ENCODE measurements around the gene FANCD2.
"Not testable (repeated sequence)": the region's sequence is repeated elsewhere in the genome, so short reads cannot be mapped to it uniquely, and the experiment has no call there.

The FANCD2 gene

GRCh38 chr3:10025205-10026083, 793 bp upstream of the FANCD2 start:
- Histone ChIP-seq H3K9me2 (replicated peaks; ENCODE audit: low read depth, low read length) (no peaks in the 10 kb centered on the region), H3F3A (ENCODE audit: low read depth) (no peaks in the 10 kb centered on the region), H4K20me1 (ENCODE audit: insufficient read depth, low read length, poor library complexity, severe bottlenecking) (peaks cover 4% of the 10 kb centered on the region), H3K4me3 (ENCODE audit: low read length, poor library complexity, severe bottlenecking) (peak overlapping the region; percentile 94), H3K4me2 (ENCODE audit: low read depth, low read length, poor library complexity, severe bottlenecking) (peak overlapping the region; percentile 93), H3K27me3 (ENCODE audit: insufficient read depth, low read length, poor library complexity, severe bottlenecking) (no peaks in the 10 kb centered on the region), H2AFZ (ENCODE audit: low read length) (peak overlapping the region; percentile 94), H3K9me3 (ENCODE audit: insufficient read depth, low read depth, low read length) (no peaks in the 10 kb centered on the region), H3K9ac (ENCODE audit: low read depth, low read length, poor library complexity, severe bottlenecking) (peak overlapping the region; percentile 83), H3K4me1 (ENCODE audit: insufficient read depth, low read length, poor library complexity, severe bottlenecking) (peaks cover 22% of the 10 kb centered on the region), H3K36me3 (ENCODE audit: insufficient read depth, low read length) (no peaks in the 10 kb centered on the region), H3K79me2 (ENCODE audit: insufficient read depth, low read length) (peaks cover 61% of the 10 kb centered on the region)
- TF ChIP-seq CTCF (conservative IDR thresholded peaks at IDR 0.05; ENCODE audit: low read length) (no peak), EZH2phosphoT487 (IDR thresholded peaks at IDR 0.05; ENCODE audit: borderline replicate concordance) (no peak)

- TF ChIP-seq CTCF (conservative IDR thresholded peaks at IDR 0.05; ENCODE audit: low read length): no peak
- TF ChIP-seq EZH2phosphoT487 (IDR thresholded peaks at IDR 0.05; ENCODE audit: borderline replicate concordance): no peak
- Histone ChIP-seq H3K9me2 (replicated peaks; ENCODE audit: low read depth, low read length) (no peaks in the 10 kb centered on the region), H3K4me3 (ENCODE audit: low read length, poor library complexity, severe bottlenecking) (no peak overlapping the region), H4K20me1 (ENCODE audit: insufficient read depth, low read length, poor library complexity, severe bottlenecking) (no peaks in the 10 kb centered on the region), H3K9me3 (ENCODE audit: insufficient read depth, low read depth, low read length) (no peaks in the 10 kb centered on the region), H3K4me2 (ENCODE audit: low read depth, low read length, poor library complexity, severe bottlenecking) (no peak overlapping the region), H3K4me1 (ENCODE audit: insufficient read depth, low read length, poor library complexity, severe bottlenecking) (no peaks in the 10 kb centered on the region), H3F3A (ENCODE audit: low read depth) (no peaks in the 10 kb centered on the region), H2AFZ (ENCODE audit: low read length) (no peak overlapping the region), H3K79me2 (ENCODE audit: insufficient read depth, low read length) (no peaks in the 10 kb centered on the region), H3K36me3 (ENCODE audit: insufficient read depth, low read length) (peaks cover 68% of the 10 kb centered on the region; the same call in 1 of the 2 replicates), H3K27me3 (ENCODE audit: insufficient read depth, low read length, poor library complexity, severe bottlenecking) (no peaks in the 10 kb centered on the region), H3K9ac (ENCODE audit: low read depth, low read length, poor library complexity, severe bottlenecking) (no peak overlapping the region)
Observed at GRCh38 chr3:10041034-10041433, 14.8 kb downstream of the FANCD2 start.

- Histone ChIP-seq H3K36me3 (ENCODE audit: insufficient read depth, low read length) (peaks cover 29% of the 10 kb centered on the region; the same call in 1 of the 2 replicates), H3K27me3 (ENCODE audit: insufficient read depth, low read length, poor library complexity, severe bottlenecking) (no peaks in the 10 kb centered on the region), H4K20me1 (ENCODE audit: insufficient read depth, low read length, poor library complexity, severe bottlenecking) (no peaks in the 10 kb centered on the region), H3K9me2 (replicated peaks; ENCODE audit: low read depth, low read length) (no peaks in the 10 kb centered on the region), H3K79me2 (ENCODE audit: insufficient read depth, low read length) (no peaks in the 10 kb centered on the region), H3F3A (ENCODE audit: low read depth) (no peaks in the 10 kb centered on the region), H2AFZ (ENCODE audit: low read length) (no peak overlapping the region), H3K4me2 (ENCODE audit: low read depth, low read length, poor library complexity, severe bottlenecking) (no peak overlapping the region), H3K9me3 (ENCODE audit: insufficient read depth, low read depth, low read length) (no peaks in the 10 kb centered on the region), H3K4me1 (ENCODE audit: insufficient read depth, low read length, poor library complexity, severe bottlenecking) (no peaks in the 10 kb centered on the region), H3K4me3 (ENCODE audit: low read length, poor library complexity, severe bottlenecking) (no peak overlapping the region), H3K9ac (ENCODE audit: low read depth, low read length, poor library complexity, severe bottlenecking) (no peak overlapping the region)
- TF ChIP-seq CTCF (conservative IDR thresholded peaks at IDR 0.05; ENCODE audit: low read length): no peak
- no peak for TF ChIP-seq EZH2phosphoT487 (IDR thresholded peaks at IDR 0.05; ENCODE audit: borderline replicate concordance)
Observed at GRCh38 chr3:10047876-10048275, 21.6 kb downstream of the FANCD2 start.

- not testable (repeated sequence) for H3K4me2 ChIP-seq (ENCODE audit: low read depth, low read length, poor library complexity, severe bottlenecking); H3K9me3 ChIP-seq (ENCODE audit: insufficient read depth, low read depth, low read length); H3K4me1 ChIP-seq (ENCODE audit: insufficient read depth, low read length, poor library complexity, severe bottlenecking); H4K20me1 ChIP-seq (ENCODE audit: insufficient read depth, low read length, poor library complexity, severe bottlenecking); H3K79me2 ChIP-seq (ENCODE audit: insufficient read depth, low read length); H2AFZ ChIP-seq (ENCODE audit: low read length); H3K9me2 ChIP-seq (replicated peaks; ENCODE audit: low read depth, low read length); H3K9ac ChIP-seq (ENCODE audit: low read depth, low read length, poor library complexity, severe bottlenecking); H3K4me3 ChIP-seq (ENCODE audit: low read length, poor library complexity, severe bottlenecking); H3K27me3 ChIP-seq (ENCODE audit: insufficient read depth, low read length, poor library complexity, severe bottlenecking); H3F3A ChIP-seq (ENCODE audit: low read depth)
- H3K36me3 ChIP-seq (ENCODE audit: insufficient read depth, low read length): peaks cover 20% of the 10 kb centered on the region; the same call in 1 of the 2 replicates
Observed at GRCh38 chr3:10053054-10053453, 26.8 kb downstream of the FANCD2 start.
